GM12865 (cell line): ENCODE data around the gene CTAG1A.
"Not testable (repeated sequence)": the region's sequence is repeated elsewhere in the genome, so short reads cannot be mapped to it uniquely, and the experiment has no call there.

ENCODE experiments used
- DNase-seq: peaks from one replicate; pipeline ENCODE4 v3.0.0; 2010; ENCODE audit warnings: low read depth
- H3K4me3 ChIP-seq: 2 replicates; pipeline ENCODE4 v1.5.1; 2011; ENCODE audit warnings: mild to moderate bottlenecking, low read depth, low read length, control low read depth
- CTCF ChIP-seq: IDR thresholded peaks from 2 replicates; pipeline ENCODE4 v1.5.1; 2011; ENCODE audit warnings: low read length, control low read depth, low read depth, inconsistent platforms; ENCODE audit not compliant: insufficient read depth; ENCODE audit errors: missing control alignments

CTAG1A gene

DNA sequence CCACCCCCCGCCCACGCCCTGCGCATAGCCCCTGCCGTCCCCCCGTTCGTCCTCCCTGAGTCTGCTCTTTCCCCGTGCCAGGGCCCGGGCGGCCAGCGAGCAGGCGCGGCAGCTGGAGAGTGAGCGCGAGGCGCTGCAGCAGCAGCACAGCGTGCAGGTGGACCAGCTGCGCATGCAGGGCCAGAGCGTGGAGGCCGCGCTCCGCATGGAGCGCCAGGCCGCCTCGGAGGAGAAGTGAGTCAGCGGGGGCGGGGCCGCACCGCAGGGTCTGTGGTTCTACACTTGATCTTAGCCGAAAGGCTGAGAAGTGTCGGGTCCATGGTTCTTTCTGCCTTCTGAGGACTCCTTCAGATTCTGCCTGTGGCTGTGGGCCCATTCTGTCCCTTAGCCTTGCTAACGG, 24.6 kb upstream of the CTAG1A start:
- not testable (repeated sequence) for DNase-seq, H3K4me3 ChIP-seq

DNA sequence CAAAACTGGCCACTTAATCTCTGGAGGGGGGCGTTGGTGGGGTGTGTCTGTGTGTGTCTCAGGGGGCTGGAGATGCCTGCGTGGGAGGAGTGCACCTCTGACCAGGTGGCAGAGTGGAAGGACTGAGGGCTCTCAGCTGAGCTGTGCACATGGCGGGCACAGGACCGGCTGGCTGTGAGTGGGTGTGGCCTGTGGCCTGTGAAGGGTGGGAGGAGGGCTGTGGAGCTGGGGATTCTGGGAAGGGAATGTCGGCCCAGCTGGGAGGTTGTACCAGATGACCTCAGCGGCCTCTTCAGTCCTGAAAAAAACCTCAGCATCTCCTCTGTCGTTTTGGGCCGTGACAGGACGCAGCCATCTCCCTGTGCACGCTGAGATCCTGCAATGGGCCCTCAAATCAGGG, 22.6 kb upstream of the CTAG1A start:
- H3K4me3 ChIP-seq, DNase-seq: not testable (repeated sequence)

DNA sequence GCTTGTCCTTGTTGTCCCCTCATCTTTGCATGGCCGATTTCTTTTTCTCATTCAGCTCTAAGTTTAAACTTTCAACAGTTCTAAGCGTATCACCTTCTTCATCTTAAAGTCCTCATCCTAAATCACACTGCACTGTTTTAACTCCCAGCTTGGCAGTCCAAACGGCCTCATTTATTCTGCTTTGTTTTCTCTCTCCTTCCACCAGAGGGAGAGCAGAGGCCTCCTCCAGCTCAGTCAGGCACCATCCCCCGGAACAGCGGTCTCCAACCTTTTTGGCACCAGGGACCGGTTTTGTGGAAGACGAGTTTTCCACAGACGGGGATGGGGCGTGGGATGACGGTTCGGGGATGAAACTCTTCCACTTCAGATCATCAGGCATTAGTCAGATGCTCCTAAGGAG, 14.6 kb upstream of the CTAG1A start:
- not testable (repeated sequence) for DNase-seq, H3K4me3 ChIP-seq

DNA sequence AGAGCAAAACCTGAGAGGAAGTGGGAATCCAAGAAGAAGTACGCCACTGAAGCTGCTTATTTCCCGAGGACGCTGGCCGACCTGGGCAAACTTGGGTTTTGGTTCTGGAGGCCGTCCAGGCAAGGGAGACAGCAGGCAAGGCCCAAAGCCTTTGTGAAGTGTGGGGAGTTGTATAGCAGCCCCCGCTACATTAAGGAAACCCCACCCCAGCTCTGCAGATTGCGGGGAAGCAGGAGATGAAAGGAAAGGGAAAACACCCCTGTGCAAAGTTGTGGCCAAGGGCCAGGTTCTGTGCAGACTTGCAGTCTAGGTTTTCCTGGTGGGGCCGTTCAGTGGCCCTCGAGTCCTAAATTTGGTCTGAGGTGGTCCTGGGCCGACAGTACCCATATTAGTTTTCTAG, 11.9 kb upstream of the CTAG1A start:
- not testable (repeated sequence) for DNase-seq, H3K4me3 ChIP-seq

GRCh38 chrX:154575076-154575475, 9.9 kb upstream of the CTAG1A start:
- not testable (repeated sequence) for DNase-seq, H3K4me3 ChIP-seq

- DNase-seq, H3K4me3 ChIP-seq: not testable (repeated sequence)
Measured at GRCh38 chrX:154582994-154583393, 1.9 kb upstream of the CTAG1A start.

- DNase-seq, H3K4me3 ChIP-seq: not testable (repeated sequence)
Measured at GRCh38 chrX:154590415-154590814, 5.5 kb downstream of the CTAG1A start.

DNA sequence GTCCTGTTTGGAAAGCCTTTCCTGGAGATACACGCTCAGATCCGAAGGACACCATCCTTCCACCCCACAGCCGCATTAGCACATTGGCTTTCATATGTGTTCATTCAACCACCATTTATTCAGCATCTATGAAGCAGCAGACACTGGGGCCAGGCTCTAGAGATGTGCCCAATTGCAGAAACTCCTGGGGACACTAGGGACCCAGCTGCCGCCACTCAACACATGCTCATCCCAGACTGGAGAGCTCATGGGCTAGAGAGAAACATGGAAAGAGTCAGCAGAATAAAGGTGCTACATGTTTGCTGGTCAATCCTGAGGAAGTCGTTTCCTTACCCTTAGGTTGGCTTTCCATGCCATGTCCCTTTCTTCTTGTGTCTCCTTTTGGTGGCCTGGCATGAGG, 7.6 kb downstream of the CTAG1A start:
- no peak overlapping the region for H3K4me3 ChIP-seq
- DNase-seq = no peak
- TF ChIP-seq CTCF = no peak

DNA sequence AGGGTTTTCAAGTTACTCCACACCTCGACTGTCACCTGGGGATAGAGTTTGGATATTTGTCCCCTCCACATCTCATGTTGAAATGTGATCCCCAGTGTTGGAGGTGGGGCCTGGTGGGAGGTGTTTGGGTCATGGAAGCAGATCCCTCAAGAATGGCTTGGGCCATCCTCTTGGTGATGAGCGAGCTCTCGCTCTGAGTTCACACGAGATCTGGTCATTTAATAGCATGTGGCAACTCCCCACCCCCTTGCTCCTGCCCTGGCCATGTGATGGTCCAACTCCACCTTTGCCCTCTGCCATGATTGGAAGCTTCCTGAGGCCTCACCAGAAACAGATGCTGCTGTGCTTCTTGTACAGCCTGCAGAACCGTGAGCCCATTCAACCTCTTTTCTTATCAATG, 8.3 kb downstream of the CTAG1A start:
- no peak for TF ChIP-seq CTCF
- H3K4me3 ChIP-seq = no peak overlapping the region
- DNase-seq = no peak

DNA sequence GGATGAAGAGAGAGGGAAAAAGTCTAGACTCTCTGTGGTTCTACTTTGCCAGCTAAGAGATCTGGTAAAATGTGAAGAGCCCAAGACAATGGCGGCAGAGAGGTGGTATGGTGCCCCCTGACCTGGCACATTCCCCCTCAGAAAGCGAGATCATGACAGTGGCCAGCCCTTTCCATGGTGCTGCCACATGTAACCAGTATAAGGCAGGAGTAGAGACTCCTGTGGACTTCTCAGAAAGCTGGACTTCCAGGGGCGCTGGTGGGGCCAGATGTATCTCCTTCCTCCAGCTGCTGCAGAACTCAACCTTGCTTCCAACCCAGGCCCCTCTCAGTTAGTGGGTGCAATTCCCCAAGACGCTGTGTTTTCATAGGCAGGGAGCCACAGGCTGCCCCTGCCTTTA, 9.6 kb downstream of the CTAG1A start:
- DNase-seq = no peak
- no peak for TF ChIP-seq CTCF
- no peak overlapping the region for H3K4me3 ChIP-seq

DNA sequence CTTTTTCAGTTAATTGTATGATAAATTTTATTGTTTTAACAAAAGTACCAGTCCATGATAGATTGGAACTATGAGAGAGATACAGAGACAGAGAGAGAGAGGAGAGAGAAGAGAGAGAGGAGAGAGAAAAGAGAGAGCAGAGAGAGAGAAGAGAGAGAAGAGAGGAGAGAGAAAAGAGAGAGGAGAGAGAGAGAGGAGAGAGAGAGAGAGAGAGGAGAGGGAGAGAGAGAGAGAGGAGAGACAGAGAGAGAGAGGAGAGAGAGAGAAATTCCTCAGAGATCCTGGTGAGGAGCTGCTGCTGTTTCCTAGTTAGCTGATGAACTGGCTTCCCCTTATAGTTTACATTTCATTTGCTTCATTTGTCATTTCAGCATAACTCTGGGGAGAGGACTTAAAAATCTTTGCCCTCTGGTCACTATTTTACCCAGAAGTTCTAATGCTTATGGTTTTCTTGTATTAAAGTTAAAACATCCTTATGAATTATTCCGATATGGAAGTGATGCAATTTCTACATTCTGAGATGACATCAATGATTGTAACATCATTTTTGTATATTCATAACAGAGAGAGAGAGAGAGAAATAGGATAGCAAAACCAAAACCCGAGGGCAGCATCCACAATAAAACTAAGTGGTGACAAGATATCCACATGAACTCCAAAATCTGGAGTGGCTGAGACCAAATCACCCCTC, 10.8 kb downstream of the CTAG1A start:
- TF ChIP-seq CTCF = no peak
- no peak overlapping the region for H3K4me3 ChIP-seq
- DNase-seq = no peak
